OCI-LY1 (cell line): ENCODE results near the gene PTPRG.

Source experiments
- H2AFZ ChIP-seq: fragments of 200-600 bp; sonication (generic), shearing (Covaris generic); 2 replicates; pipeline ENCODE4 v1.6.0; 2014; ENCODE audit warnings: antibody characterized with exemption, mild to moderate bottlenecking, low read length
- H3F3A ChIP-seq: fragments of 200-600 bp; sonication (generic), shearing (Covaris generic); 2 replicates; pipeline ENCODE4 v1.6.0; 2014; ENCODE audit warnings: mild to moderate bottlenecking, antibody characterized with exemption, low read length, moderate library complexity; ENCODE audit not compliant: insufficient read depth
- H3K27ac ChIP-seq: fragments of 200-600 bp; sonication (generic); 2 replicates; pipeline ENCODE4 v1.5.1; 2014; ENCODE audit warnings: low read length, mixed run types, mild to moderate bottlenecking, low read depth; ENCODE audit not compliant: poor library complexity, severe bottlenecking
- H3K27me3 ChIP-seq: fragments of 200-600 bp; sonication (generic); 2 replicates; pipeline ENCODE4 v1.6.0; 2014; ENCODE audit warnings: antibody characterized with exemption, mild to moderate bottlenecking, low read length, moderate library complexity; ENCODE audit not compliant: insufficient read depth
- H3K36me3 ChIP-seq: fragments of 200-600 bp; sonication (generic); 2 replicates; pipeline ENCODE4 v1.6.1; 2014; ENCODE audit warnings: mild to moderate bottlenecking, antibody characterized with exemption, low read length, moderate library complexity, mixed read lengths; ENCODE audit not compliant: insufficient read depth
- H3K4me1 ChIP-seq: fragments of 200-600 bp; sonication (generic); 2 replicates; pipeline ENCODE4 v1.5.1; 2014; ENCODE audit warnings: mild to moderate bottlenecking, low read length, moderate library complexity; ENCODE audit not compliant: insufficient read depth, severe bottlenecking
- H3K4me2 ChIP-seq: fragments of 200-600 bp; sonication (generic), shearing (Covaris generic); 2 replicates; pipeline ENCODE4 v1.6.1; 2014; ENCODE audit warnings: low read length
- H3K4me3 ChIP-seq: fragments of 200-600 bp; sonication (generic); 2 replicates; pipeline ENCODE4 v1.5.1; 2014; ENCODE audit warnings: low read length, low read depth, mild to moderate bottlenecking, mixed read lengths; ENCODE audit not compliant: poor library complexity, severe bottlenecking
- H3K79me2 ChIP-seq: fragments of 200-600 bp; shearing (Covaris generic); 2 replicates; pipeline ENCODE4 v1.6.1; 2016; ENCODE audit warnings: mixed run types, low read length, mixed read lengths; ENCODE audit not compliant: insufficient read depth
- H3K9ac ChIP-seq: fragments of 200-600 bp; sonication (generic), shearing (Covaris generic); 2 replicates; pipeline ENCODE4 v1.6.1; 2014; ENCODE audit warnings: mild to moderate bottlenecking, low read length, mixed read lengths
- H3K9me2 ChIP-seq: fragments of 200-600 bp; sonication (generic), shearing (Covaris generic); 2 replicates; pipeline ENCODE4 v1.6.1; 2014; ENCODE audit warnings: low read depth, mild to moderate bottlenecking, low read length, mixed read lengths
- H3K9me3 ChIP-seq: fragments of 200-600 bp; shearing (Covaris generic); 2 replicates; pipeline ENCODE4 v1.6.1; 2014; ENCODE audit warnings: low read length, mixed read lengths
- H4K20me1 ChIP-seq: fragments of 200-600 bp; sonication (generic), shearing (Covaris generic); 2 replicates; pipeline ENCODE4 v1.6.0; 2016; ENCODE audit warnings: mild to moderate bottlenecking, low read length; ENCODE audit not compliant: insufficient read depth
- CTCF ChIP-seq: fragments of 200-600 bp; sonication (generic), shearing (Covaris generic); IDR thresholded peaks from 2 replicates; pipeline ENCODE4 v1.5.1; 2017; ENCODE audit warnings: mild to moderate bottlenecking, antibody characterized with exemption, low read length, moderate library complexity, mixed read lengths
- EZH2 ChIP-seq: fragments of 200-600 bp; sonication (generic), shearing (Covaris generic); IDR thresholded peaks from 2 replicates; pipeline ENCODE4 v1.8.0; 2017; ENCODE audit warnings: borderline replicate concordance, mixed run types, mild to moderate bottlenecking, antibody characterized with exemption, low read length, moderate library complexity, mixed read lengths

Gene PTPRG

GRCh38 chr3:61802772-61803171 lies 241.4 kb downstream of the PTPRG start:
- Histone ChIP-seq H3K9me3 (no peaks in the 10 kb centered on the region), H3K27ac (no peak overlapping the region), H3K79me2 (no peaks in the 10 kb centered on the region), H3F3A (no peaks in the 10 kb centered on the region), H3K27me3 (no peaks in the 10 kb centered on the region), H3K9me2 (no peaks in the 10 kb centered on the region), H3K4me1 (no peaks in the 10 kb centered on the region), H3K36me3 (no peaks in the 10 kb centered on the region), H4K20me1 (no peaks in the 10 kb centered on the region), H3K4me3 (no peak overlapping the region), H2AFZ (no peak overlapping the region), H3K4me2 (no peak overlapping the region), H3K9ac (no peak overlapping the region)
- TF ChIP-seq CTCF: no peak
- no peak for TF ChIP-seq EZH2

GRCh38 chr3:61803983-61804382 lies 242.6 kb downstream of the PTPRG start:
- Histone ChIP-seq H3K9me3 (no peaks in the 10 kb centered on the region), H3K79me2 (no peaks in the 10 kb centered on the region), H3F3A (no peaks in the 10 kb centered on the region), H3K4me2 (no peak overlapping the region), H3K4me3 (no peak overlapping the region), H2AFZ (no peak overlapping the region), H3K9ac (no peak overlapping the region), H3K27me3 (no peaks in the 10 kb centered on the region), H3K27ac (no peak overlapping the region), H3K36me3 (no peaks in the 10 kb centered on the region), H3K9me2 (no peaks in the 10 kb centered on the region), H3K4me1 (no peaks in the 10 kb centered on the region), H4K20me1 (no peaks in the 10 kb centered on the region)
- TF ChIP-seq EZH2 (no peak), CTCF (no peak)

GRCh38 chr3:61804782-61805181 lies 243.4 kb downstream of the PTPRG start:
- no peak overlapping the region for H3K27ac ChIP-seq
- no peak for TF ChIP-seq EZH2
- no peak for TF ChIP-seq CTCF
- no peaks in the 10 kb centered on the region for H3K4me1 ChIP-seq
- H3K4me3 ChIP-seq: no peak overlapping the region
- no peaks in the 10 kb centered on the region for H3K9me3 ChIP-seq
- H3K36me3 ChIP-seq: no peaks in the 10 kb centered on the region
- no peak overlapping the region for H2AFZ ChIP-seq
- no peaks in the 10 kb centered on the region for H4K20me1 ChIP-seq
- H3K79me2 ChIP-seq: no peaks in the 10 kb centered on the region
- no peaks in the 10 kb centered on the region for H3K27me3 ChIP-seq
- H3K4me2 ChIP-seq: no peak overlapping the region
- no peaks in the 10 kb centered on the region for H3F3A ChIP-seq
- H3K9me2 ChIP-seq: no peaks in the 10 kb centered on the region
- H3K9ac ChIP-seq: no peak overlapping the region
